Measurements from ENCODE around the gene ZMIZ2. TPM values are rescaled to one million over a fixed set of nuclear protein-coding genes. Genes with fewer than 3 reads are reported as not detected.

ZMIZ2 gene
- total RNA-seq, 1 donor from 2014 or later, result 291 TPM

DNA sequence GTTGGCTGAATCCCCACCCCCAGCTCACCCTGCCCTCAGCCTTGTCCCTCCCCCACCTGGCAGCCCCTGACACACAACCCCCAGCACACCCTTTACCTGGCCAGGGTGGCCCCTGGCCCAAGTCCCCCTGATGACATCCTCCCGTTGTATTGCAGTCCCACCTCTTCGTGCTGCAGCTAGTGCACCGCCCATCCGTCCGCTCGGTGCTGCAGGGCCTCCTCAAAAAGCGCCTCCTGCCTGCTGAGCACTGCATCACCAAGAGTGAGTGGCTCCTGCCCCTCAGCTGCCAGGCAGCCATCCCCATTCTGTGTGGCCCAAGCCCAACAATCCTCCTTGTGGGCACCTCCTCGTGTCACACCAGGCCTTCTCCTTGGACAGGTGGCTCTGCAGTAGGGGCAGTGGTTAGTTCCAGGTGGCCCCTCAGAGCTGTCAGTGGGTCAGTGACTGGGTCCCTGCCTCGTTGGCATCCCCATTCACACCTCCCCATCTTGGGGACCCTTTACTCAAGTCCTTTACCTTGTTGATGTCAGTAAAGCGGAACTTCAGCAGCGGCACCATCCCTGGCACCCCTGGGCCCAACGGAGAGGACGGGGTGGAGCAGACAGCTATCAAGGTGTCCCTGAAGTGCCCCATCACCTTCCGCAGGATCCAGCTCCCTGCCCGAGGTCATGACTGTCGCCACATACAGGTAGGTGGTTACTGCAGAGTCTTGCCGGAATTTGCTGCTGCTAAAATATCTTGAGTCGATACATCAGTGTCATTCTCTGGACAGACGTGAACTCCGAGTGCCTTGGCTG, 14.3 kb downstream of the ZMIZ2 start:
- H3K27me3 Mint-ChIP-seq (ENCODE audit: unreplicated experiment), result peaks cover 17% of the 10 kb centered on the region
- H3K4me3 Mint-ChIP-seq (ENCODE audit: unreplicated experiment), result peak overlapping the region; percentile 55
- H3K4me1 Mint-ChIP-seq (ENCODE audit: low read depth, unreplicated experiment), result peaks cover 23% of the 10 kb centered on the region
- no peaks in the 10 kb centered on the region for H3K36me3 Mint-ChIP-seq (ENCODE audit: unreplicated experiment)
- TF ChIP-seq, protein P1, sequence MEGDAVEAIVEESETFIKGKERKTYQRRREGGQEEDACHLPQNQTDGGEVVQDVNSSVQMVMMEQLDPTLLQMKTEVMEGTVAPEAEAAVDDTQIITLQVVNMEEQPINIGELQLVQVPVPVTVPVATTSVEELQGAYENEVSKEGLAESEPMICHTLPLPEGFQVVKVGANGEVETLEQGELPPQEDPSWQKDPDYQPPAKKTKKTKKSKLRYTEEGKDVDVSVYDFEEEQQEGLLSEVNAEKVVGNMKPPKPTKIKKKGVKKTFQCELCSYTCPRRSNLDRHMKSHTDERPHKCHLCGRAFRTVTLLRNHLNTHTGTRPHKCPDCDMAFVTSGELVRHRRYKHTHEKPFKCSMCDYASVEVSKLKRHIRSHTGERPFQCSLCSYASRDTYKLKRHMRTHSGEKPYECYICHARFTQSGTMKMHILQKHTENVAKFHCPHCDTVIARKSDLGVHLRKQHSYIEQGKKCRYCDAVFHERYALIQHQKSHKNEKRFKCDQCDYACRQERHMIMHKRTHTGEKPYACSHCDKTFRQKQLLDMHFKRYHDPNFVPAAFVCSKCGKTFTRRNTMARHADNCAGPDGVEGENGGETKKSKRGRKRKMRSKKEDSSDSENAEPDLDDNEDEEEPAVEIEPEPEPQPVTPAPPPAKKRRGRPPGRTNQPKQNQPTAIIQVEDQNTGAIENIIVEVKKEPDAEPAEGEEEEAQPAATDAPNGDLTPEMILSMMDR (IDR thresholded peaks at IDR 0.05; ENCODE audit: partially characterized antibody, unreplicated experiment), result no peak
- peaks cover 18% of the 10 kb centered on the region for H3K9me3 Mint-ChIP-seq (ENCODE audit: unreplicated experiment)
- peak overlapping the region; percentile 99 for H3K27ac Mint-ChIP-seq (ENCODE audit: unreplicated experiment)
- no peak for DNase-seq

DNA sequence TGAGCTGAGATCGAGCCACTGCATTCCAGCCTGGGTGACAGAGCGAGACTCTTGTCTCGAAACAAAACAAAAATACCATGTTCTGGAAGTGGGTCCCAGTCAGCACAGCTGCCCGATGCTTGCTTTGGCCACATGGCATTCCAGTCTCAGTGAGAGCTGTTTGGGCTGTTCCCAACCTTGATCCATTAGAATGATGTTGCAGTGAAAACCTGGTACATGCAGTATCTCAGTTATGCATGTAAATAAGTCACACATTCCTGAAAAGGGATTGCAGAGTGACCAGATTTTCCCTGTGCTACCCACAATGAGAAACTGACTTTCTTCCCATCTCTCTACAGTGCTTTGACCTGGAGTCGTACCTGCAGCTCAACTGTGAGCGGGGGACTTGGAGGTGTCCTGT, 15.4 kb downstream of the ZMIZ2 start:
- Mint-ChIP-seq H3K9me3 (ENCODE audit: unreplicated experiment) (peaks cover 24% of the 10 kb centered on the region), H3K4me1 (ENCODE audit: low read depth, unreplicated experiment) (peaks cover 34% of the 10 kb centered on the region), H3K4me3 (ENCODE audit: unreplicated experiment) (no peak overlapping the region), H3K36me3 (ENCODE audit: unreplicated experiment) (no peaks in the 10 kb centered on the region), H3K27ac (ENCODE audit: unreplicated experiment) (peak overlapping the region; percentile 79), H3K27me3 (ENCODE audit: unreplicated experiment) (peaks cover 23% of the 10 kb centered on the region)
- TF ChIP-seq, protein P1 (IDR thresholded peaks at IDR 0.05; ENCODE audit: partially characterized antibody, unreplicated experiment), result no peak
- DNase-seq, result no peak

DNA sequence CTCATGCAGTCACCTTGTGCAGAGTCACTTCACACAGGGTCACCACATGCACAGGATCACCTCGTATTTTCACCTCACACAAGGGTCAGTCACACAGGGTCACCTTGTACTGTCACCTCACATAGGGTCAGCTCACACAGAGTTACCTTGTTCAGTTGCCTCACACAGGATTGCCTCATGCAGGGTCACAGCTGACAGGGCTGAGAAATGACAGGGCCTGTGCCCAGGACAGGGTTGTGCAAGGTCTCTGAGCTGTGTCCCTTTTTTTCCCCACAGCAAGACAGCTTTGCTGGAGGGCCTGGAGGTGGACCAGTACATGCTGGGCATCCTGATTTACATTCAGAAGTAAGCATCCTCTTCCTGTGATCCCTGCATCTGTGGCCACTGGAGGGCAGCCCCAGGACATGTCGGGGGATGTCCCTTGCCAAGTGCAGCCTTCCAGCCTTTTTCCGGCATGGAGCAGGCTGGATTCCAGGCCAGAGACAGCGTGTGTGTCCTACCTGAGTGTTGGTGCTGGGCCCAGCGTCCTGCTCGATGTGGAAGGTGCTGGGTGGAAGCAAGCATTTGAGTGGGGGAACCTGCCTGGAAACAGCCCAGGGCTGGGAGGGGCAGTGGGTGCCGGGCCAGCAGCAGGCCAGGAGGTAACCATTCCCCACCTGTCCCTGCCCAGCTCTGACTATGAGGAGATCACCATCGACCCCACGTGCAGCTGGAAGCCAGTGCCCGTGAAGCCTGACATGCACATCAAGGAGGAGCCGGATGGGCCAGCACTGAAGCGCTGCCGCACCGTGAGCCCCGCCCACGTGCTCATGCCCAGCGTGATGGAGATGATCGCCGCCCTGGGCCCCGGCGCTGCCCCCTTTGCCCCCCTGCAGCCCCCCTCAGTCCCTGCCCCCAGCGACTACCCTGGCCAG, 16.3 kb downstream of the ZMIZ2 start:
- Mint-ChIP-seq H3K4me3 (ENCODE audit: unreplicated experiment) (no peak overlapping the region), H3K4me1 (ENCODE audit: low read depth, unreplicated experiment) (peaks cover 41% of the 10 kb centered on the region), H3K36me3 (ENCODE audit: unreplicated experiment) (peaks cover 4% of the 10 kb centered on the region), H3K9me3 (ENCODE audit: unreplicated experiment) (peaks cover 30% of the 10 kb centered on the region), H3K27ac (ENCODE audit: unreplicated experiment) (peak overlapping the region; percentile 79), H3K27me3 (ENCODE audit: unreplicated experiment) (peaks cover 21% of the 10 kb centered on the region)
- DNase-seq, result no peak
- TF ChIP-seq, protein P1 (IDR thresholded peaks at IDR 0.05; ENCODE audit: partially characterized antibody, unreplicated experiment), result no peak

DNA sequence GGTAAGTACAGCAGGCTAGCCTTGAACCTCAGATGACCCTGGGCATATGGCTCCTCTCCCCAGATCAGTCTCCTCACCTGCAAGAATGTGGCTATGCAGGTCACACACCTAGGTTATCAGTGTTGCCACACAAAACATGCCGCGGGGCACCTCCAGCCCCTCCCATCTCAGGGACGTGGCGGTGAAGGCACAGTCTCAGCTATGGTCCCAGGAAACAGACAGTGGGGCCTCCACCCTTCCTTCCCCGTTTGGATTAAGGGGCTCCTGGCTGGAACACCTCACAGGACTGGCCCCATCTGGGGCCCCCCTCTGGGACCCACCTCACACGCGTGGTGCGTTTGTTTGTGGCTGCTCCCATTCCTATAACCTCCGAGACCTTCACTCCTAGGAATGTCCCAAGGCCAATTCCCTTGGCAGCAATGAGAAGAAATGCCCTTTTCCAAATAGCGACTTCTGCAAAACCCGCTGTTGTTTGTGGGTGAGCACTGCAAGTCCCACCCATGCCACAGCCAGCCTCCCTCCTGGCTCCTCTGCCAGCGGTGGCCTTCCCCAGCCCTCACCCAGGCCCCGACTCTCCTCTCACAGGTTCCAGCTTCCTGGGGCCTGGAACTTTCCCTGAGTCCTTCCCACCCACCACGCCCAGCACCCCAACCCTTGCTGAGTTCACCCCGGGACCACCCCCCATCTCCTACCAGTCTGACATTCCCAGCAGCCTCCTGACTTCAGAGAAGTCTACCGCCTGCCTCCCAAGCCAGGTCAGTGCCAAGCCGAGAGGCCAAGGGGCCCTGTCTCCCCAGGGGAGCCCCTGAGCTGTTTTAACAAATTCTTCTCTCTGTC, 17.1 kb downstream of the ZMIZ2 start:
- Mint-ChIP-seq H3K27me3 (ENCODE audit: unreplicated experiment) (peaks cover 24% of the 10 kb centered on the region), H3K9me3 (ENCODE audit: unreplicated experiment) (peaks cover 33% of the 10 kb centered on the region), H3K4me3 (ENCODE audit: unreplicated experiment) (no peak overlapping the region), H3K36me3 (ENCODE audit: unreplicated experiment) (peaks cover 9% of the 10 kb centered on the region), H3K27ac (ENCODE audit: unreplicated experiment) (no peak overlapping the region), H3K4me1 (ENCODE audit: low read depth, unreplicated experiment) (peaks cover 45% of the 10 kb centered on the region)
- DNase-seq, result no peak
- TF ChIP-seq, protein P1 (IDR thresholded peaks at IDR 0.05; ENCODE audit: partially characterized antibody, unreplicated experiment), result no peak

Measured in glutamatergic neuron (in vitro differentiated cells).